GM15510 (cell line): ENCODE measurements around the gene GABRG3.

Source experiments
- POLR2A ChIP-seq: IDR thresholded peaks from 3 replicates; pipeline ENCODE4 v1.6.1; 2011; ENCODE audit warnings: borderline replicate concordance; ENCODE audit not compliant: insufficient read length; ENCODE audit errors: extremely low read depth

GABRG3 gene

DNA sequence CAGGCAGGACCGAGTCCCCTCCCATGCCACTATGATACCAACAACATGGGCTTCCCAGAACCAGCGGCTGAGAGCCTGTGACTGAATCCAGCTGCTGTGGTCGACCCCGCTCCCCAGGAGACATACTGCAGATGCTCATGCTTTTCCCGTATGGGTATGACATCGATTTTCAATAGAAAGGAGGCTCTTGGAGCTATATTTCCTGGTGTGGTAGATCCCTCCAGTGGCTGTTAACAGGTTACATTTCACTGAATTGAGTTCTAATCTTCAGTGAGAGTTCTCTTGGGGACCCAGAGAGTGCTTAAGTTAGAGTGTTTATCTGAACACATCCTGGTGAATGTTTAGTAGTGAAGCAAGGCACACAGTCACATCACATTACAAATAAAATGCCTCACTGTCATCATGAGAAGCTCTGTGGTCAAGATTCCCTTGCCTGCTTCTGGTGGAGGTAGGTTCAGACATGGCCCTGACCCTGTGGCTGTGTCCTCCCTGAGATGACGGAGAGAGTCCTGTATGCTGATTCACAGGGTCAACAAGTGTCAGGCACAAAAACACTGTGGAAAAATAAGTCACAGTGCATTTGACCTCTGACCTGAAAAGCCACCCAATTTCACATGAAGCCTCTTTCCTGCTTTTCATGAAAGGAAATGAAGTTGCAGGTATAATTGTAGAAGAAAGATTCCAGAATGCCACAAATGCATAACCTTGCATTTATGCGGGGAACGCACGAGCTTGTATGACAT, 110.9 kb downstream of the GABRG3 start:
- TF ChIP-seq POLR2A: no peak

DNA sequence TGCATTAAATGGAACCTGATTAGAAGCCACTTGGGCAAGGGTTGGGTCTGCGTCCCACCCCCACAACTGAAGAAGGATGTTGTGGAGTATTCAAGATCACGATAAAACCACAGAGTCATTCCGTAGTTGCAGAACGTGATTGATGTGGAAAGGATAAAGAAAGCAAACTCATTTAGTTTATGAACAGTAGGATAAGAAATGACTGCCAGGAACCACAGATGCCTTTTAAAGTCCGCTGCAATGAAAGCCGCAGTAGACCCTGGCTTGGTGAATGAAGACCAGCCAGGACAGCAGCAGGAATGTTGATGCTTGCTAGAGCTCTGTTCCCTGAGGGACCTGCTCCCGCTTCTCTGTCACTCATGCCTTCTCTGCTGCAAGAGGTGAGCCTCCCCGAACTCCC, 111.5 kb downstream of the GABRG3 start:
- no peak for TF ChIP-seq POLR2A

GRCh38 chr15:27084844-27085243, 113.9 kb downstream of the GABRG3 start:
- no peak for TF ChIP-seq POLR2A

DNA sequence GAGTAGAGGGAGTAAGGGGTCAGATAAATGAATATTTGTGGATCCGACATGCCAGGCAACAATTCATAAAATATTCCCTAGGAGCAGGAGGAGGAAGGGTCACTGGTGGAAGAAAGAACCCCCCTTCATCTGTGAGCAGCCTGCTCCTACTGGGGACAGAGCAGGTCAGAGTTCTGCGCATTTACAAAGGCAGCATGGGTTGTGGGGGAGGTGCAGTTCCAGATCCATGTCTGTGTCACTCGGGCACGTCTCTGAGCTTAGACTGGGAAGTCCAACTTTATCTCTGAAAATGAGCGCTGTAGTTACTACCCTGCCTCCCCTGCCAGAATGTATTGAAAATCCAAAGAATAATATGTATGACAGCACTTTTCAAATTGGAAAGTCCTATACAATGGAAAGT, 115.2 kb downstream of the GABRG3 start:
- TF ChIP-seq POLR2A: no peak

DNA sequence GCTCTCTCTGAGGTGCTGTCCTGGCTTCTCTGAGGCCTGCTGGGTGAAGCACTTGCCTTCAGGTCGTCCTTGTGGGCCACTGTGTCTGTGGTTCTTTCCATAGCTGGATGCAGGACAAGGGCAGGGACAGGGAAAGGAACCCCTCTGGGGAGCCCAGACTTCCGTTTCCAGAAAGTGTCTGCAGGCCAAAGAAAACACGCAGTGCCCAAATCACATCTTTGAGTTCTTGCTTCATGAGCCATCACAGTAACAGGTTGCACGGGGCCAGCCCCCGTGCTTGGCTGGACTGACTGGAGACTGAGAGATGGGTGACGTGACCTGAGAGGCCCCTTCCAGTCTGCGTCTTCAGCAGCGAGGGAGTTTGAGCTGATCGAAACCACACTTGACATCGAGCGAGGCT, 115.8 kb downstream of the GABRG3 start:
- no peak for TF ChIP-seq POLR2A

DNA sequence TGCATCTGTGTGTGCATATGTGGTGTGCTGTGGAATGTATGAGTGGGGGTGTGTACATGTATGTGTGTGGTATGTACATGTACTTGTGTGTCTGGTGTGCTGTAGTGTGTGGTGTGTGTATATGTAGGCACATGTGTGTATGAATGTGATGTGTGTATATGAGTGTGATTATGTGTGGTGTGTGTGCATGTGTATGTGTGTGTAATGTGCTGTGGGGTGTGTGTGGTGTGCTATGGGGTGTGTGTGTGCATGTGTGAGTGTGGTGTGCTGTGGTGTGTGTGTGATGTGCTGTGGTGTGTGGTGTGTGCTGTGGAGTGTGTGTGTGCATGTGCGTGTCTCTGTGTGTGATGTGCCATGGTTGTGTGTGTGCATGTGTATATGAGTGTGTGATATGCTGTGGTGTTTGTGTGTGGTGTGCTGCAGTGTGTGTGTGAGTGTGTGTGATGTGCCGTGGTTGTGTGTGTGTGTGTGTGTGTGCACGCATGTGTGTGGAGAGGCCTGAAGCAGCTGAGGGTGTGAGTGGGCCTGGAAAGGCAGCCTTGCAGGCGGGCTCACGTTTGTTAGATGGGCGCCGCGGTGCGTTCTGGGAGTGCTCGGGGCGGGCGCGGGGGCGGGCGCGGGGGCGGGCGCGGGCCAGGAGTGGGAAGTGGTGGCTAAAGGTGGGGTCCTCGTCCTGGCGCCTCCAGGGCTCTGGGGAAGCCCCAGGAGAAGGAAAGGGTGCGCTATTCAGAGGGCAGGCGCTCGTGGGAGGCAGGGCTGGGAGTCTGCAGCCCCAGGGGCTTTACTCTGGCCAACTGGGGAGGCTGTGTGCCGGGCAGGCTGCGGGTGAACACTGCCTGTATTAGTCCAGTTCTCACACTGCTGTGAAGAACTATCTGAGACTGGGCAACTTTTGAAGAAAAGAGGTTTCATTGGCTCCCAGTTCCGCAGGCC, 116.9 kb downstream of the GABRG3 start:
- no peak for TF ChIP-seq POLR2A

- TF ChIP-seq POLR2A: no peak
Observed at GRCh38 chr15:27088584-27089232, 117.7 kb downstream of the GABRG3 start.

- TF ChIP-seq POLR2A: no peak
Observed at GRCh38 chr15:27089233-27089586, 118.2 kb downstream of the GABRG3 start.

DNA sequence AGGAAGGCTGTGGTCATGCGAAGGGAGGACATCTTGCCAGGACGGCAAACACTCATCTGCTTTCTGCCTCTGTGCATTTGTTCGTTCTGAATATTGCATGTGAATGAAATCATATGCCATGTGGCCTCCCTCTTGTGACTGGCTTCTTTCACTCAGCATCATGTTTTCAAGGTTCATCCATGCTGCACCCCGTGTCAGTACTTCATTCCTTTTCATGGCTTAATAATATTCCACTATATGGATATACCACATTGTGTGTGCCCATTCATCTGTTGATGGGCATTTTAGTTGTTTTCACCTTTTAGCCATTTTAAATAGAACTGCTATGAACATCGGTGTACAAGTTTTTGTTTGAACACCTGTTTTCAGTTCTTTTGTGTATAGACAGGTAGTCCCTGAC, 118.7 kb downstream of the GABRG3 start:
- no peak for TF ChIP-seq POLR2A

GRCh38 chr15:27091270-27091940, 120.4 kb downstream of the GABRG3 start:
- no peak for TF ChIP-seq POLR2A

DNA sequence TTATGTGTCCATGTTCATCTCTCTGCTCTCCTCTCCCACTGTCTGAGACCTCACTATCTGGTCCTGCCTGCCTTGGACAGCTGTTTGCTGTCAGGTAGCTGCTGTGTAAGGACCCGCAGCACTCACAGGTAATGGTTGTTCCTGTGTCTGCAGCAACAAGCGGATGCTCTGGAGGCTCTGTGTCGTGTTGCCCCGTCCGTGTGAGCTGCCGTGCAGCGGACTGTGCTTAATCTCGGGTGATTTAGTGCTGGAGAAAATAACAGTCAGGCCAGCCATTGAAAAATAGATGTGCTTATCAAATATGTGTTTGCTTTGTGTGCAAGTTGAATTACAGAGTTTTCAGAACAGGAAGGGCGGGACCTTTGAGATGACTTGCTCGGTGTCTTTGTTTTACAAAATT, 121.4 kb downstream of the GABRG3 start:
- TF ChIP-seq POLR2A: no peak

DNA sequence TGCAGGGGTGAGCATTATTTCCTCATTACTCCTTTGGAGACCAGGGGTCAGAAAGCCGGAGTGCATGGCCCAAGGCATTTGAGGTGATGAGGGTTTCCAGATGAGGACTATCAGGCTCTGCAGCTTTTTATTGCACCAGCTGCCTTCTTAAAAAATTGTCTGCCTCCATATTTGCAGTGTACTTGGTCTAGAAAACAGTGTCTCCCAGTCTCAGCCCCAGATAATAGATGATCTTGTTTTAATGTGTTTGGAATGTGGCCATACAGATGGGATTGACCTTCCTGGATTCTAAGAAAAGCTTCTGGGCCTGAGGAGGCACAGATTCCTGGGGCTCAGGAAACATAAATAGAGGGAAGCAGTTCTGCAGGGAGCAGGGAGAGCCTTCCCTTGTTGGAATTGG, 123.3 kb downstream of the GABRG3 start:
- TF ChIP-seq POLR2A: no peak

DNA sequence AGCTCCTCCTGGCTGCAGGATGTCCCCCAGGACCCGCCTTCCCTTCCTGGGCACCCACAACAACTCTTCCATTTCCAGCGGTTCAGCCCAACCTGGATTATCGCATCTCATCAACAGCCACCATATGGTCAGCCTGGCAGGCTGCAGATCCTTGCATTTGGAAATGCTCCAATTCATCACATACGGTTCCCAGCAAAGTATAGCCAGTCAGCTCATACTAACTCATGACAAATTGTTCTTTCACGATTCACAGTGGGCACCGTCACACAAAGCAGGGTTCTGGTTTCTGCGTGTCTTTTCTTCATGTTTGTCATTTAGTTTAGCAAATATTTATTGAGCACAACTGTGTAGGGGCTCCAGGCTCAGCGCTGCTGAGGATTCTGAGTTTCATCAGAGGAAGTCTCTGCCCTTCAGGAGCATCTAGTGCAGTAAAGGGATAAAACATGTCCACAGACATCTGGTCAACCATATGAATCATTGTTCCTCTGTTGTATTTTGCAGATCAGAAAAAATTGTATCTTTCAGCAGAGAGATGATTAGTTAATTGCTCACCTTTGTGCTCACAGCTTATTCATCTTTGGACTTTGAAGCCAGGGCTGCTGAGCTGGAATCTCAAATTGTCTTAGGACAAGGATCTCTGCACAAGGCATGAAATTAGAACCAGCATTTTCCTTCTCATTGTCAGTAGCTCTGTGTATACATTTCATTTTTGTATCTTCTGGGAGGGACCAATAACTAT, 125.1 kb downstream of the GABRG3 start:
- no peak for TF ChIP-seq POLR2A

- no peak for TF ChIP-seq POLR2A
Observed at GRCh38 chr15:27097506-27097905, 126.5 kb downstream of the GABRG3 start.
